ENCODE results near the gene WNT3A. TPM values are rescaled to one million over a fixed set of nuclear protein-coding genes. Genes with fewer than 3 reads are reported as not detected.

WNT3A gene
- total and polyA plus RNA-seq, 5 donors from 2014 or later = not detected

- Mint-ChIP-seq H3K4me3 (peak overlapping the region; percentile 68 to 100 (median 88)), H3K4me1 (peaks cover 47 to 91% (median 79%) of the 10 kb centered on the region in 4 donors), H3K9me3 (peaks cover 0 to 3% (median 0%) of the 10 kb centered on the region in 7 donors), H3K36me3 (peaks cover 13% of the 10 kb centered on the region), H3K27ac (peak overlapping the region; percentile 83 to 94 (median 83)), H3K27me3 (no peaks in the 10 kb centered on the region)
- H3K27me3 ChIP-seq (ENCODE audit: control insufficient read depth, insufficient read depth, low read length) = no peaks in the 10 kb centered on the region
- peaks cover 81% of the 10 kb centered on the region for H3K4me1 ChIP-seq (ENCODE audit: control insufficient read depth, insufficient read depth, low read length, poor library complexity, severe bottlenecking)
- H3K9me3 ChIP-seq (ENCODE audit: control insufficient read depth in 2 of 2, low read length in 2 of 2) = peaks cover 0 to under 1% of the 10 kb centered on the region in 2 experiments
- peak overlapping the region; percentile 58 for H3K27ac ChIP-seq (ENCODE audit: insufficient read depth, low read length, poor library complexity, severe bottlenecking)
- no peak for DNase-seq
- H3K36me3 ChIP-seq (ENCODE audit: control insufficient read depth, insufficient read depth, low read length) = peaks cover 27% of the 10 kb centered on the region
- no peak for ATAC-seq (ENCODE audit: low read depth in 2 of 2)
- peak overlapping the region; percentile 50 for H3K4me3 ChIP-seq (ENCODE audit: low read depth, low read length)
Observed at GRCh38 chr1:228088586-228089498, 82.0 kb downstream of the WNT3A start.

GRCh38 chr1:228089519-228090380 lies 83.0 kb downstream of the WNT3A start:
- ATAC-seq (ENCODE audit: low read depth in 2 of 2) (peak in 1 of 2 donors; percentile 12), DNase-seq (no peak)
- Histone ChIP-seq H3K27ac (ENCODE audit: insufficient read depth, low read length, poor library complexity, severe bottlenecking) (peak overlapping the region; percentile 39), H3K9me3 (ENCODE audit: control insufficient read depth in 2 of 2, low read length in 2 of 2) (peaks cover 4 to 9% of the 10 kb centered on the region in 2 experiments), H3K4me1 (ENCODE audit: control insufficient read depth, insufficient read depth, low read length, poor library complexity, severe bottlenecking) (peaks cover 72% of the 10 kb centered on the region), H3K36me3 (ENCODE audit: control insufficient read depth, insufficient read depth, low read length) (peaks cover 31% of the 10 kb centered on the region), H3K27me3 (ENCODE audit: control insufficient read depth, insufficient read depth, low read length) (no peaks in the 10 kb centered on the region), H3K4me3 (ENCODE audit: low read depth, low read length) (peak overlapping the region; percentile 50)
- H3K27ac Mint-ChIP-seq = peak overlapping the region in 2 of 3 donors; percentile 83
- H3K4me3 Mint-ChIP-seq = peak overlapping the region; percentile 18 to 100 (median 76)
- H3K9me3 Mint-ChIP-seq = peaks cover 0 to 7% (median 0%) of the 10 kb centered on the region in 7 donors
- H3K4me1 Mint-ChIP-seq = peaks cover 42 to 90% (median 70%) of the 10 kb centered on the region in 4 donors
- no peaks in the 10 kb centered on the region for H3K27me3 Mint-ChIP-seq
- H3K36me3 Mint-ChIP-seq = peaks cover 20% of the 10 kb centered on the region

GRCh38 chr1:228090613-228091081 lies 83.8 kb downstream of the WNT3A start:
- peak overlapping the region; percentile 83 to 92 (median 87) for H3K27ac Mint-ChIP-seq
- H3K27ac ChIP-seq (ENCODE audit: insufficient read depth, low read length, poor library complexity, severe bottlenecking) = peak overlapping the region; percentile 39

GRCh38 chr1:228091084-228091483 lies 84.3 kb downstream of the WNT3A start:
- peak overlapping the region; percentile 83 to 92 (median 87) for H3K27ac Mint-ChIP-seq
- Histone ChIP-seq H3K9me3 (ENCODE audit: control insufficient read depth in 2 of 2, low read length in 2 of 2) (peaks cover 6 to 14% of the 10 kb centered on the region in 2 experiments), H3K27ac (ENCODE audit: insufficient read depth, low read length, poor library complexity, severe bottlenecking) (no peak overlapping the region), H3K36me3 (ENCODE audit: control insufficient read depth, insufficient read depth, low read length) (peaks cover 34% of the 10 kb centered on the region), H3K27me3 (ENCODE audit: control insufficient read depth, insufficient read depth, low read length) (no peaks in the 10 kb centered on the region), H3K4me3 (ENCODE audit: low read depth, low read length) (peak overlapping the region; percentile 48), H3K4me1 (ENCODE audit: control insufficient read depth, insufficient read depth, low read length, poor library complexity, severe bottlenecking) (peaks cover 59% of the 10 kb centered on the region)
- H3K36me3 Mint-ChIP-seq = peaks cover 32% of the 10 kb centered on the region
- H3K4me3 Mint-ChIP-seq = peak overlapping the region in 3 of 4 donors; percentile 42 to 100 (median 85)
- DNase-seq (no peak), ATAC-seq (ENCODE audit: low read depth in 2 of 2) (no peak)
- peaks cover 0 to 14% (median 2%) of the 10 kb centered on the region in 7 donors for H3K9me3 Mint-ChIP-seq
- H3K27me3 Mint-ChIP-seq = no peaks in the 10 kb centered on the region
- peaks cover 34 to 90% (median 66%) of the 10 kb centered on the region in 4 donors for H3K4me1 Mint-ChIP-seq

More at GRCh38 chr1:228090613-228091081, 83.8 kb downstream of the WNT3A start:
- peaks cover 63% of the 10 kb centered on the region for H3K4me1 ChIP-seq (ENCODE audit: control insufficient read depth, insufficient read depth, low read length, poor library complexity, severe bottlenecking)
- peak overlapping the region; percentile 48 for H3K4me3 ChIP-seq (ENCODE audit: low read depth, low read length)
- Mint-ChIP-seq H3K9me3 (peaks cover 0 to 14% (median 1%) of the 10 kb centered on the region in 7 donors), H3K4me1 (peaks cover 34 to 90% (median 66%) of the 10 kb centered on the region in 4 donors), H3K36me3 (peaks cover 29% of the 10 kb centered on the region), H3K27me3 (no peaks in the 10 kb centered on the region), H3K4me3 (peak overlapping the region; percentile 18 to 100 (median 59))
- no peaks in the 10 kb centered on the region for H3K27me3 ChIP-seq (ENCODE audit: control insufficient read depth, insufficient read depth, low read length)
- ATAC-seq (ENCODE audit: low read depth in 2 of 2) (peak in 1 of 2 donors; percentile 15), DNase-seq (no peak)
- H3K36me3 ChIP-seq (ENCODE audit: control insufficient read depth, insufficient read depth, low read length) = peaks cover 34% of the 10 kb centered on the region
- H3K9me3 ChIP-seq (ENCODE audit: control insufficient read depth in 2 of 2, low read length in 2 of 2) = peaks cover 6 to 14% of the 10 kb centered on the region in 2 experiments

- Mint-ChIP-seq H3K4me3 (peak overlapping the region in 2 of 4 donors; percentile 85 to 100), H3K4me1 (peaks cover 22 to 83% (median 55%) of the 10 kb centered on the region in 4 donors), H3K27ac (peak overlapping the region; percentile 26 to 83 (median 55)), H3K36me3 (peaks cover 38% of the 10 kb centered on the region), H3K9me3 (peaks cover 0 to 14% (median 2%) of the 10 kb centered on the region in 7 donors), H3K27me3 (no peaks in the 10 kb centered on the region)
- no peak for DNase-seq
- no peak for ATAC-seq (ENCODE audit: low read depth in 2 of 2)
- Histone ChIP-seq H3K4me1 (ENCODE audit: control insufficient read depth, insufficient read depth, low read length, poor library complexity, severe bottlenecking) (peaks cover 52% of the 10 kb centered on the region), H3K36me3 (ENCODE audit: control insufficient read depth, insufficient read depth, low read length) (peaks cover 39% of the 10 kb centered on the region), H3K27me3 (ENCODE audit: control insufficient read depth, insufficient read depth, low read length) (no peaks in the 10 kb centered on the region), H3K9me3 (ENCODE audit: control insufficient read depth in 2 of 2, low read length in 2 of 2) (peaks cover 6 to 14% of the 10 kb centered on the region in 2 experiments), H3K27ac (ENCODE audit: insufficient read depth, low read length, poor library complexity, severe bottlenecking) (no peak overlapping the region), H3K4me3 (ENCODE audit: low read depth, low read length) (no peak overlapping the region)
Observed at GRCh38 chr1:228092342-228093049, 85.7 kb downstream of the WNT3A start.

GRCh38 chr1:228093050-228093906 lies 86.5 kb downstream of the WNT3A start:
- ATAC-seq (ENCODE audit: low read depth in 2 of 2) (no peak), DNase-seq (no peak)
- Histone ChIP-seq H3K27me3 (ENCODE audit: control insufficient read depth, insufficient read depth, low read length) (no peaks in the 10 kb centered on the region), H3K36me3 (ENCODE audit: control insufficient read depth, insufficient read depth, low read length) (peaks cover 45% of the 10 kb centered on the region), H3K27ac (ENCODE audit: insufficient read depth, low read length, poor library complexity, severe bottlenecking) (no peak overlapping the region), H3K4me3 (ENCODE audit: low read depth, low read length) (no peak overlapping the region), H3K4me1 (ENCODE audit: control insufficient read depth, insufficient read depth, low read length, poor library complexity, severe bottlenecking) (peaks cover 44% of the 10 kb centered on the region), H3K9me3 (ENCODE audit: control insufficient read depth in 2 of 2, low read length in 2 of 2) (peaks cover 6 to 14% of the 10 kb centered on the region in 2 experiments)
- H3K4me1 Mint-ChIP-seq = peaks cover 17 to 79% (median 47%) of the 10 kb centered on the region in 4 donors
- peaks cover 43% of the 10 kb centered on the region for H3K36me3 Mint-ChIP-seq
- peak overlapping the region in 1 of 4 donors; percentile 85 for H3K4me3 Mint-ChIP-seq
- peaks cover 0 to 14% (median 2%) of the 10 kb centered on the region in 7 donors for H3K9me3 Mint-ChIP-seq
- H3K27ac Mint-ChIP-seq = peak overlapping the region in 1 of 3 donors; percentile 26
- no peaks in the 10 kb centered on the region for H3K27me3 Mint-ChIP-seq

Data from CD4-positive, CD25-positive, alpha-beta regulatory T cell (primary cell).